BLaER1 (cell line): Measurements from ENCODE around the gene SRCIN1.

Source experiments
- H3K27ac ChIP-seq: shearing (Covaris generic); formaldehyde crosslinking; 2 replicates; pipeline ENCODE4 v1.8.1; 2022
- H3K27me3 ChIP-seq: shearing (Covaris generic); formaldehyde crosslinking; 2 replicates; pipeline ENCODE4 v1.8.1; 2022
- H3K36me3 ChIP-seq: shearing (Covaris generic); formaldehyde crosslinking; 2 replicates; pipeline ENCODE4 v1.8.1; 2022
- H3K4me1 ChIP-seq: shearing (Covaris generic); formaldehyde crosslinking; 2 replicates; pipeline ENCODE4 v1.8.1; 2022
- H3K4me2 ChIP-seq: shearing (Covaris generic); formaldehyde crosslinking; 2 replicates; pipeline ENCODE4 v1.8.1; 2022
- H3K4me3 ChIP-seq: shearing (Covaris generic); formaldehyde crosslinking; 2 replicates; pipeline ENCODE4 v1.8.1; 2022
- H3K9ac ChIP-seq: shearing (Covaris generic); formaldehyde crosslinking; 2 replicates; pipeline ENCODE4 v1.8.1; 2022
- H3K9me3 ChIP-seq: shearing (Covaris generic); formaldehyde crosslinking; 2 replicates; pipeline ENCODE4 v1.8.1; 2022
- H4K20me1 ChIP-seq: shearing (Covaris generic); formaldehyde crosslinking; 2 replicates; pipeline ENCODE4 v1.8.1; 2022
- Cebpa-rat ChIP-seq: shearing (Covaris generic); IDR thresholded peaks from 2 replicates; pipeline ENCODE4 v1.8.1; 2022

Gene SRCIN1

DNA sequence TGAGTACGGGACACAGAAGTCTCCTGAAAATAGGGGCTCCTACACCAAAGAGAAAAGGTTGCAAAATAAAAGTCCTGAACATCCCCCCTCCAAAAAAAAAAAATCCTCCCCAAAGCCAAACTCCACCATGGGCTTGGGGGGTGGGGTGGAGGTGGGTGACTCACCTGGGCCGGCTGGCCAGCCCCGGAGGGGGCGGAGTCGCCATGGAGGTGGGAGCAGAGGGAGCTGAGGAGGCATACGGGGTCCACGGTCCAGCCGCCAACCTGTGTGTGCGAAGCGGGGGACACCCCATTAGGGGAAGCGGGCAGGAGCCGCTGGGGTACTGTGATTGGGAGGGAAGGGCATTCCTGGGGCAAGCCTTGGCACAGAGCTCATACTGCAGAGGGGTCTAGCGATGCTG, 31.0 kb downstream of the SRCIN1 start:
- TF ChIP-seq Cebpa-rat: no peak
- H3K4me2 ChIP-seq: no peak overlapping the region
- H3K9me3 ChIP-seq: no peaks in the 10 kb centered on the region
- no peaks in the 10 kb centered on the region for H3K36me3 ChIP-seq
- H3K4me1 ChIP-seq: peaks cover 52% of the 10 kb centered on the region
- H3K27ac ChIP-seq: no peak overlapping the region
- no peak overlapping the region for H3K4me3 ChIP-seq
- H3K9ac ChIP-seq: no peak overlapping the region
- H3K27me3 ChIP-seq: peaks cover 89% of the 10 kb centered on the region
- peaks cover 75% of the 10 kb centered on the region for H4K20me1 ChIP-seq

DNA sequence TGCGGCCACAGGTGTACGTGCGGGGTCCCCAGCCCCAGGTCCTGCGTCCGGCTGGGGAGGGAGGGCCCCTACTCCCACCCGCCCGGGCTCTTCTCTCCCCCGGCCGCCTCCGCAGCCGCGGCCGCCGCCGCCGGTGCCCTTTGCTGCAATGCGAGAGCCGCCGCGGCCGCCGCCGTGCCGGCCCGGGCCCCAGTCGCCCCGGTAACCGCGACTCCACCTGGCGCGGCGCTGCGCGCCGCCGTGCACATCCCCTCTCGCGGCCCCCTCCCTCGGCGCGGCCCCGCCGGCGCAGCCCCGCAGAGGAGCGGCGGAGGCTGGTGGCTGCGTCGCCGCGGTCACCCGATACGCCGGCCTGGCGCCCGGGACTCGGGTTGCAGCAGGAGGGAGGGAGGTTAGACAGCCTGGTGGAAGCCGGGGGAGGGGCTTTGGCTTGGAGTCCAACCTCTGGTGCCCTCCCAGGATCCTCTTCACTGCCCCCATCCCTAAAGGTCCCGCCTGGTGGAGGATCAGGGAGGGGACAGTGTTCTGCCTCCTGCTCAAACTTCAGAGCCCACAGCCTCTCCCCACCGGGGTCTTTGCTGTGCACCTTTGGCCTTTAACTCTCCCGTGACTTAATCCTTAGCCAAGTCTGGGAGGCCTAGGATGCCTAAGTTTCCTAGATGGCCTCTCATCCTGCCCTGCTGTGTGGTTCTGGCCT, 32.9 kb downstream of the SRCIN1 start:
- no peaks in the 10 kb centered on the region for H3K36me3 ChIP-seq
- no peak for TF ChIP-seq Cebpa-rat
- no peak overlapping the region for H3K9ac ChIP-seq
- H3K9me3 ChIP-seq: no peaks in the 10 kb centered on the region
- H3K4me1 ChIP-seq: peaks cover 34% of the 10 kb centered on the region
- H4K20me1 ChIP-seq: peaks cover 58% of the 10 kb centered on the region
- H3K27me3 ChIP-seq: peaks cover 80% of the 10 kb centered on the region
- H3K4me3 ChIP-seq: peak overlapping the region; percentile 64
- peak overlapping the region; percentile 98 for H3K4me2 ChIP-seq
- no peak overlapping the region for H3K27ac ChIP-seq

DNA sequence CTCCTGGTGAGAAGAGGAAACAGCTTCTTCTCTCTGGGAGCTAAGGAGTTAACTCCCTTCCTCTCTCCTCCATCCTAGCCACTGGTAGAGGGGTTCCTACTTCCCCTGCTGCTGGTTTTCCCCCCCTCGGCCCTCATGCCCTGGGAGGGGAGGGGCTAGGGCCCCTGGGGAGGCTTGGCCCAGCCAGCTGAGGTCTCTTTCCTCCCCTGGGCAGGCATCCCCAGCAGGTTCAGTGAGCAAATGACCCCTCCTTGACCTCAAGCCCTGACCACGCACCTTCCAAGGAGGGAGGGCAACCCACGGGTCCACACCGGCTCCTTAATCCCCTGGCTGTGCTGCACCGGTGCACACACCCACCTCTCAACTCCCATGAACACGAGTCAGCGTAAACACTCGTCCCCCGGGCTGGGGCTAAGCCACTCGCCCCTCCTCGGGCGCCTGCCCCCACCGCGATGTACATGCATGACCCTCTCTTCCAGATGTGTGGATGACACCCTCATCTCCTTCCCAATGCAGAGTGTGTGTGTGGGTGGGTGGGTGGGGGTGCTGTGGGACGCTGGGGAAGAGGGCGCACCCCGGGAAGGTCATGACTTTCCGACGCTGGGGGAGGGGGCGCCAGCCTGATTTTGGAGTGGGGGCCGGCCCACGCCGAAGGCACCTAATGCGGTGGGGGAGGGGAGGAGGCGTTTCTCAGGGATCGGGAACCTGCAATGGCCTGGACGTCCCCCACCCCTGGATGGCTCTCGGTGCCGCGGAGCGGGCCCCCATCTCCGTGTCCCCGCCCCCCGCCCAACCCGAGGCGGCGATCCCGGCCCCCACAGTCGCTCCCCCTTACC, 33.7 kb downstream of the SRCIN1 start:
- peaks cover 50% of the 10 kb centered on the region for H4K20me1 ChIP-seq
- H3K27me3 ChIP-seq: peaks cover 80% of the 10 kb centered on the region
- peak overlapping the region; percentile 64 for H3K4me3 ChIP-seq
- peaks cover 33% of the 10 kb centered on the region for H3K4me1 ChIP-seq
- H3K9ac ChIP-seq: no peak overlapping the region; the same call in 1 of the 2 replicates
- peak overlapping the region; percentile 98 for H3K4me2 ChIP-seq
- H3K27ac ChIP-seq: no peak overlapping the region
- no peaks in the 10 kb centered on the region for H3K36me3 ChIP-seq
- TF ChIP-seq Cebpa-rat: no peak
- no peaks in the 10 kb centered on the region for H3K9me3 ChIP-seq

DNA sequence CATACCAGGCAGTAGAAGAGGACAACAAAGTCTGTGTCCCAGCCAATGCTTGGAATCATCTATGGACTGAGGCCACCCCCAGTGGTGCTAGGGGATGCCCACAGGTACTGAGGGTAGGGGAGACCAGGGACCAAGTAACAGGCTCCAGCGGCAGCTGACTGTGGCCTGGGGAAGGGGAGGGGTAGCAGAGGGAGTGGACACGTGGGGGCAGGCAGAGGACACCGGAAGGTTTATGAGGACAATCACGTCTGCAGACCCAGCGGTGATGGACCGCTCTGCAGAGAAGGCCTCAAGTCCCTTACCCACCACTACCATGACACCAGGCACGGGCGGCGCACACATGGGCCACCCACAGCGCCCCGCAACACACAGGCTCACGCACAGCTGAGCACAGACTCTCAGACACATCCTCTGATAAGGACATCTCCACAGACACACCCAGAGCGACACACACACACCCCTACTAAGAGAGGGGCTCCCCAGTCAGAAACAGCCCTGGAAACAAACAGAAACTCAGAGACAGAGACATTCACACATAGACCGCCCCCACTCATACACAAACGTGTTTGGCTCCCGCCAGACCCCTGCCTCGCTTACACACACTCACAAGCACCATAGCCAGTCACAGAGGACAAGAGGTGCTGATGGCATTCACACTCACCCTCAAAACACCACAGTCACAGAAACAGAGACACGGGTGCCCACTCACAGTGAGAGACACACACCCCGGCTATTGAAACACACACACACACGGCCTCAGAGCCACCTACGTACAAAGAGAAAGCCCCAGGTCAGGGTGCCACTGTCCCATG, 35.8 kb downstream of the SRCIN1 start:
- peaks cover 44% of the 10 kb centered on the region for H4K20me1 ChIP-seq
- peaks cover 43% of the 10 kb centered on the region for H3K4me1 ChIP-seq
- H3K36me3 ChIP-seq: no peaks in the 10 kb centered on the region
- H3K27ac ChIP-seq: no peak overlapping the region
- H3K9me3 ChIP-seq: no peaks in the 10 kb centered on the region
- TF ChIP-seq Cebpa-rat: no peak
- peak overlapping the region; percentile 98 for H3K4me2 ChIP-seq
- no peak overlapping the region for H3K4me3 ChIP-seq
- H3K27me3 ChIP-seq: peaks cover 80% of the 10 kb centered on the region
- no peak overlapping the region for H3K9ac ChIP-seq

DNA sequence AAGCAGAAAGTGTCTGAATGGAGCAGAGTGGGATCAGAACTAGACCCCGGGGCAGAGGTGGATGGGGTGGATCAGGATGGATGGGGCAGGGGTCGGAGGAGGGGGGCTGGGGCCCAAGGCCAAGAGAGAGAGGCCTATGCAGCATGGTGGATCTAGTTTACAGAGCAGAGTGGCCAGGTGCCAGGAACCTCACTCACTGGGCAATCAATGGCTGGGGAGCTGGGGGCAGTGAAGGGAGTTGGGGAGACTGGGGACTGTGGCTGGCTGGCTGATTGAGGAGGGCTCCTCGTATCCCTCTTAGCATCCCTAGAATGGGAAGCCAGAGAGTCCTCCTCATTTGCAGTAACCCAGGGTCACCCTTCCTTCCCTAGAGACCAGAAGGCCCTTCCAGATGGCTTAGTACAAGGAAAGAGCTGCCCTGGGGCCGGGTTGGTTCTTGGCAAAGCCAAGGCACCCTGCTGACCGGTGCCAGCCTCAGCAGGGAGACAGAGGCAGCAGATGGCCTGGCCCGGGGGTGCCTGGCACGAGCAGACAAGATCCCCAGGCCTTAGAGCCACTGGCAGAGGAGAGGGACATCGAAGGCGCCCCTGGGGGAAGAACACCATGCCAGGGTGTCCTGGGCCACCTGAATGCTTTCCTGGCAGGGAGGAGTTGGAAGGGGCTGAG, 36.8 kb downstream of the SRCIN1 start:
- H3K27ac ChIP-seq: no peak overlapping the region
- no peak overlapping the region for H3K9ac ChIP-seq
- H4K20me1 ChIP-seq: peaks cover 39% of the 10 kb centered on the region
- no peaks in the 10 kb centered on the region for H3K36me3 ChIP-seq
- H3K4me3 ChIP-seq: no peak overlapping the region
- H3K4me1 ChIP-seq: peaks cover 43% of the 10 kb centered on the region
- peaks cover 80% of the 10 kb centered on the region for H3K27me3 ChIP-seq
- no peaks in the 10 kb centered on the region for H3K9me3 ChIP-seq
- no peak for TF ChIP-seq Cebpa-rat
- no peak overlapping the region for H3K4me2 ChIP-seq

DNA sequence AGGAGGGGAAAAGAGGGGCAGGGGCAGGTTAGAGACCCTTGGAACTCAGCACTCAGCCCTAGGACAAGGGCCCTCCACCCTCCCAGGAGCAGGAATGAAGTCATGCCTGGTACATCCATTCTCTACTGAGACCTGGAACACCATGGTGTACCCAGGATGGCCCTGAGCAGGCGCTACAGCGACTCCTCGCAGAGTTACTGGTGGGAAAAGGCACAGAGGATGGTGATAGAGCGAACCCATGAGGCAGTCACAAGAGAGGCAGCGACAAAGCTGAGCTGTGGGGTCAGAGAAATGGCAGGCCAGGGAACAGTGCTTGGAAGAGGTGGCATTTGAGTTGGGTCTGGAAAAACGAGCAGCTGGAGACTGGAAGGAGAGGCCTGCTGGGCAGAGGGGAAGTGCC, 37.5 kb downstream of the SRCIN1 start:
- peaks cover 47% of the 10 kb centered on the region for H3K4me1 ChIP-seq
- H3K9me3 ChIP-seq: no peaks in the 10 kb centered on the region
- H3K36me3 ChIP-seq: no peaks in the 10 kb centered on the region
- no peak for TF ChIP-seq Cebpa-rat
- peaks cover 80% of the 10 kb centered on the region for H3K27me3 ChIP-seq
- H4K20me1 ChIP-seq: peaks cover 39% of the 10 kb centered on the region
- H3K27ac ChIP-seq: no peak overlapping the region
- no peak overlapping the region for H3K4me3 ChIP-seq
- H3K9ac ChIP-seq: no peak overlapping the region
- H3K4me2 ChIP-seq: no peak overlapping the region

DNA sequence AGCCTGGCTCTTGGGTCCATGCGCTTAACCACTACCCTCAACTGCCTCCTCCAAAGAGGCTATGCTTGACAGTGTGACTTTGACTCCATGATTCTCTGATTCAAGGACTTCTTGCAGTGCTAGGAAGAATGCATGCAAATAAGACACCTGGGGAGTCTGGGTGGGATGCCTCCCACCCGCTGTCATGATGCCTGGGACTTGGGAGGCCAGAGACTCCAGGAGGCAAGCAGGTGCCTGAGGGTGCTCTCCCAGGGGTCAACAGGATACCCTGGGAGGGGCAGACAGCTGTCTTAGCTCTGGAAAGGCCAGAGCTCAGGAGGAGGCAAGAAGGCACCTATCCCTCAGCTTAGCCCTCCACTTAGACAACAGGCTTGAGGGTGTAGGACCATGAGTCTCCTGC, 38.4 kb downstream of the SRCIN1 start:
- H4K20me1 ChIP-seq: peaks cover 37% of the 10 kb centered on the region
- no peak overlapping the region for H3K4me3 ChIP-seq
- no peak overlapping the region for H3K27ac ChIP-seq
- H3K36me3 ChIP-seq: no peaks in the 10 kb centered on the region
- no peak overlapping the region for H3K4me2 ChIP-seq
- TF ChIP-seq Cebpa-rat: no peak
- H3K9ac ChIP-seq: no peak overlapping the region
- H3K9me3 ChIP-seq: no peaks in the 10 kb centered on the region
- H3K27me3 ChIP-seq: peaks cover 80% of the 10 kb centered on the region
- H3K4me1 ChIP-seq: peaks cover 43% of the 10 kb centered on the region

DNA sequence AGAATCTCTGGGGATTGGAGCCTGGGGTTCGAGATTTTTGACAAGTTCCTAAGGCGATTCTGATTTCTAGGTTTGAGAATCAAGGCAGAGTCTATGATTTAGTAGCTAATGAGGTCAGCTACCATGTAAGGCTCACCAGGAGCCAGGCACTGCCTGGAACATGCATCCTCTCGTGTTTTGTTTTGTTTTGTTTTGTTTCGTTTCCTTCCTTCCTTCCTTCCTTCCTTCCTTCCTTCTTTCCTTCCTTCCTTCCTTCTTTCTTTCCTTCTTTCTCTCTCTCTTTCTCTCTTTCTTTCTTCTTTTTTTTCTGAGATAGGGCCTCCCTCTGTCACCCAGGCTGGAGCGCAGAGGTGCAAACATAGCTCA, 39.1 kb downstream of the SRCIN1 start:
- H3K4me2 ChIP-seq: peak overlapping the region; percentile 36
- H3K9ac ChIP-seq: no peak overlapping the region
- peaks cover 38% of the 10 kb centered on the region for H3K4me1 ChIP-seq
- H3K27ac ChIP-seq: no peak overlapping the region
- H3K36me3 ChIP-seq: no peaks in the 10 kb centered on the region
- 0 out of 2 replicates have a peak, but pooled peaks cover 6% of the 10 kb centered on the region for H3K9me3 ChIP-seq
- no peak for TF ChIP-seq Cebpa-rat
- H4K20me1 ChIP-seq: peaks cover 40% of the 10 kb centered on the region
- no peak overlapping the region for H3K4me3 ChIP-seq
- peaks cover 80% of the 10 kb centered on the region for H3K27me3 ChIP-seq

DNA sequence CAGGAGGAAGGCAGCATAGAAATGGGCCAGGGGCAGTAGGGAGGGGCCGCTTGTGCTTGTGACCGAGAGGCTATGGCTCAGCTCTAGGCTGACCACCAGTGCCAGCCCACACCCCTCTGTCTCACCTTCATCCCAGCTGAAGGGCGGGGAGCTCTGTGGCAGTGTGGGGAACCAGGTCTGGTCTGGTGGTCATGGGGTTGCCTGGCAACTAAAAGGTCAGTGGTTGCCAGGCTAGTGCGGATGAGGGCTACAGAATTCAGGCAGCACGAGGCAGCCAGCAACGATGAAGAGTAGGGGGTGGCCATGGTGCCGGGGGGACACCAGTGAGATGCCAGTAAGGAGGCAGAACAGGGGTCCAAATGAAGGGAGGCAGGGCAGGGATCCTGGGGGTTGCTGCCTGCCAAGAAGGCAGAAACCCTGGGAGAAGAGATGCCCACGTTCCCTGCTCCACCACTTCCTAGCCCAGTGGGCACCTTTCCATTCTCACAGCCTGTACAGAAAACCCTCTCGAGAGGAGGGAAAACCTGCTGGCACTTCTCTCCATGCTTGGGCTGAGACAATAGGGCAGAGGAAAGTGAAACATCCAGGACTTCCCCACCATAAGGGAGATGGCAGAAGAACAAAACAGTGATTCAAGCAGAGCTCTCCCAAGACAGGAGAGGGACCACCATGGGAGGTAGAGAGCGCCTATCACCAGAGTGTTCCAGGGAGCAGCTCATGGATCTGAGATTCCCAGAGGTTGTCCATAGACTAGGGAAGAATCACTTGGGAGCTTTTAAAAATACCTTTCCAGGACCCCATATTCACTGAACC, 39.7 kb downstream of the SRCIN1 start:
- Histone ChIP-seq H3K4me1 (peaks cover 32% of the 10 kb centered on the region), H3K4me2 (peak overlapping the region; percentile 36), H3K9me3 (0 out of 2 replicates have a peak, but pooled peaks cover 10% of the 10 kb centered on the region), H3K36me3 (no peaks in the 10 kb centered on the region), H3K27me3 (peaks cover 85% of the 10 kb centered on the region), H3K9ac (no peak overlapping the region), H4K20me1 (peaks cover 43% of the 10 kb centered on the region), H3K4me3 (no peak overlapping the region), H3K27ac (no peak overlapping the region)
- no peak for TF ChIP-seq Cebpa-rat
